ENCODE data around the gene SLIT2. TPM values are rescaled to one million over a fixed set of nuclear protein-coding genes. Genes with fewer than 3 reads are reported as not detected.
A peak's percentile ranks its signal among the peaks of the same experiment; 100 is the strongest.

The SLIT2 gene
- 1.9 and 3.3 TPM in 2 replicates for total RNA-seq (2014; rRNA removed; shearing (Covaris generic); ENCODE audit: low replicate concordance)

- no peaks in the 10 kb centered on the region for H3K36me3 ChIP-seq
- peak; percentile 75 for DNase-seq
- peak within 1 kb of the TSS; percentile 53 for H3K4me3 ChIP-seq
- H3K9me3 ChIP-seq, result no peaks in the 10 kb centered on the region
- no peaks in the 10 kb centered on the region for H3K27me3 ChIP-seq
Measured at GRCh38 chr4:20251796-20252655, at the start of gene SLIT2. SLIT2 (plus strand) TSS chr4:20251905; CDS start chr4:20253816, 1,911 bp downstream.

- Histone ChIP-seq H3K36me3 (no peaks in the 10 kb centered on the region), H3K9me3 (no peaks in the 10 kb centered on the region), H3K4me3 (no peak overlapping the region), H3K27me3 (no peaks in the 10 kb centered on the region)
- DNase-seq, result peak; percentile 21
Measured at GRCh38 chr4:20203508-20203907, 48.2 kb upstream of the SLIT2 start.

- peaks cover 3% of the 10 kb centered on the region for H3K9me3 ChIP-seq
- no peak for DNase-seq
- no peaks in the 10 kb centered on the region for H3K27me3 ChIP-seq
- no peak overlapping the region for H3K4me3 ChIP-seq
- no peaks in the 10 kb centered on the region for H3K36me3 ChIP-seq
Measured at GRCh38 chr4:20217521-20217920, 34.2 kb upstream of the SLIT2 start.

- no peak for DNase-seq
- Histone ChIP-seq H3K36me3 (no peaks in the 10 kb centered on the region), H3K27me3 (no peaks in the 10 kb centered on the region), H3K4me3 (no peak overlapping the region), H3K9me3 (peaks cover 3% of the 10 kb centered on the region)
Measured at GRCh38 chr4:20217951-20218350, 33.8 kb upstream of the SLIT2 start.

GRCh38 chr4:20219521-20219920 is 32.2 kb upstream of the SLIT2 start:
- peaks cover 5% of the 10 kb centered on the region for H3K9me3 ChIP-seq

GRCh38 chr4:20237894-20238537 is 13.7 kb upstream of the SLIT2 start:
- Histone ChIP-seq H3K36me3 (no peaks in the 10 kb centered on the region), H3K27me3 (no peaks in the 10 kb centered on the region), H3K9me3 (no peaks in the 10 kb centered on the region), H3K4me3 (no peak overlapping the region)
- DNase-seq, result no peak

More at GRCh38 chr4:20219521-20219920, 32.2 kb upstream of the SLIT2 start:
- no peak for DNase-seq
- no peaks in the 10 kb centered on the region for H3K36me3 ChIP-seq
- no peak overlapping the region for H3K4me3 ChIP-seq
- H3K27me3 ChIP-seq, result no peaks in the 10 kb centered on the region

DNA sequence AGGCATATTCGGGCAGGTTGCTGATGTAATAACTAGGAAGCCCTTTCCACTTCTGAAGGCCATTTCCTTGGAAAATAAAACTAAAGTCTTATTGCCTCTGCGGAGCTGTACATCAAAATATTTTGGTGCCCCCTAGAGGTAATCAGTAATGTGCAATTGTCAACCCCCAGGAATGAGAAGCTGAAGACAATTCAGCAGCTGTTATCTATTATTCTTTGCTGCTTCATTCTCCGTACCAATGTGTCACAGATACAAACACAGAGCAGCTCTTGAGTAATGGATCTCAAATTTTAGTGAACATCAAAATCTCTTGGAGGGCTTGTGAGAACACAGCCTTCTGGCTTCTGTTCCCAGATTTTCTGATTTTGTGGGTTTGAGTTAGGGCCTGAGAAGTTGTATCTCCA is 3.5 kb upstream of the SLIT2 start:
- Histone ChIP-seq H3K9me3 (no peaks in the 10 kb centered on the region), H3K4me3 (no peak overlapping the region), H3K36me3 (no peaks in the 10 kb centered on the region), H3K27me3 (no peaks in the 10 kb centered on the region)
- peak; percentile 2 for DNase-seq

- Histone ChIP-seq H3K4me3 (no peak overlapping the region), H3K9me3 (no peaks in the 10 kb centered on the region)
- DNase-seq, result no peak
Measured at GRCh38 chr4:20249333-20249732, 2.4 kb upstream of the SLIT2 start.

GRCh38 chr4:20251031-20251795 is 492 bp upstream of the SLIT2 start:
- H3K4me3 ChIP-seq, result peak overlapping the region; percentile 53
- no peaks in the 10 kb centered on the region for H3K27me3 ChIP-seq
- DNase-seq, result no peak
- no peaks in the 10 kb centered on the region for H3K9me3 ChIP-seq
- H3K36me3 ChIP-seq, result no peaks in the 10 kb centered on the region

More at GRCh38 chr4:20249333-20249732, 2.4 kb upstream of the SLIT2 start:
- Histone ChIP-seq H3K27me3 (no peaks in the 10 kb centered on the region), H3K36me3 (no peaks in the 10 kb centered on the region)

DNA sequence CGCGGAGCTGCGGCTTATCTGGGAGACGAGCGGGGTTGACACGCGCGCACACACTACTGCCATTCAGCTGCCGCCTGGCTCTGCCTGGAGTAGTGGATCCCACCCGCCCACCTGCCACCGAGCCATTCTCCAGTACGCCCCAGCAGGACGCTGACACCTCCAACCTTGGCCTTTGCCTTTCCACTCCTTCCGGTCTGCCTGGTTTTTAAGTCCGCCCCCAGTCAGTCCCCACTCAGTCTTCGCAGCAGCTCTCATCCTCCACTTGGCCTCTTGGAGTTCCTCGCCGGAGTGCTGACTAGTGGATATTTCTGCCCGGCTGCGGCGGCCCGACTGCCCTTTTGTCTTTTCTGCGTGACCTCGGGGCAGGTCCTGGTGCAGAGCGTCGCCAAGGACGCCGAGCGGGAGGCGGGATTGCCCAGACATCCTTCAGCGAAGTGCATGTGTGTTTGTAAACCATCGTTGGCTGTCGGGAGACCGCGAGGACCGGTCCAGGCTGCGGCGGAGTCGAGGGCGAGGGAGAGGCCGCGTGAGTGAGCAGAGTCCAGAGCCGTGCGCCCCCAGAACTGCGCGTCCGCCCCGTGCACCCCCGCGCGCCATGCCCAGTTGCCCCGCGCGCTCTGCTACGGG is 1.1 kb downstream of the SLIT2 start:
- peak overlapping the region; percentile 53 for H3K4me3 ChIP-seq
- H3K9me3 ChIP-seq, result no peaks in the 10 kb centered on the region
- H3K36me3 ChIP-seq, result no peaks in the 10 kb centered on the region
- no peaks in the 10 kb centered on the region for H3K27me3 ChIP-seq
- peak; percentile 33 for DNase-seq

- Histone ChIP-seq H3K9me3 (no peaks in the 10 kb centered on the region), H3K4me3 (peak overlapping the region; percentile 53), H3K27me3 (no peaks in the 10 kb centered on the region), H3K36me3 (no peaks in the 10 kb centered on the region)
- peak; percentile 6 for DNase-seq
Measured at GRCh38 chr4:20253283-20253734, 1.6 kb downstream of the SLIT2 start.

GRCh38 chr4:20253735-20254409 is 2.2 kb downstream of the SLIT2 start:
- no peaks in the 10 kb centered on the region for H3K27me3 ChIP-seq
- DNase-seq, result peak; percentile 54
- H3K36me3 ChIP-seq, result no peaks in the 10 kb centered on the region
- peak overlapping the region; percentile 53 for H3K4me3 ChIP-seq
- no peaks in the 10 kb centered on the region for H3K9me3 ChIP-seq

DNA sequence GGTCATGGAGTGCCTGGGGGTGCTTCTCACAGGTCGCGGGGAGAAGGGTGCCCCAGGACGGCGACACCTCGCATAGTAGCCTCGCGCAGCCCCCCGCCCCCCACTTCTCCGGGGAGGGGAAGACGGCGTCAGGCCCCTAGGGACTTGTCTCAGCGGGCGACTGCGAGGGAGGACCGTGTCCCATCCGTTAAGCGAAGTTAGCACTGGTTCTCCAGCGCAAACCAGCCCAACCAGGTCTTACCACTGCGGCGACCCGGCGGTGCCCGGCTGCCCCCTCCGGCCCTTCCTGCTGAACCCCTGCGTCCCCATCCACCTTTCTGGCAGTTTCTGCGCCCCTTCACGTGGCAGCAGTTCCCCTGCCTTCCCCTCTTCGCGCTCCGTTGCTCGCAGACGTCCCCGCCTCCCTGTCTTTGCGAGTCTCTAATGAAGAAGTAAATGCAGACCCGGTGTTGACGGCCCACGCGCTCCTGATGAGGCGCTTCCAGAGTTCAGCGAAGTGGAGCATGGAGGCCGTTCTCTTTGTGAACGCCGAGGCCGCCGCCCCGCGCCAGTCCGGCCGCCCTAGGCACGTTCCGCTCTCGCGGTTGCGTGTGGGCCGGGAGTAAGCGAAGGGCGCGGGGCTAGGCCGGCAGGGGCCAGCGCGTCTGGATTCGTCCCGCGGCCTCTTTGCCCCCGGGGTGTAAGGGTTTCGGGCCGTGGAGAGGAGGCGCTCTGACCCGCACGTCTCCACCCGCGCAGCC is 3.0 kb downstream of the SLIT2 start:
- Histone ChIP-seq H3K36me3 (no peaks in the 10 kb centered on the region), H3K27me3 (no peaks in the 10 kb centered on the region), H3K4me3 (peak overlapping the region; percentile 53), H3K9me3 (no peaks in the 10 kb centered on the region)
- peak; percentile 60 for DNase-seq

DNA sequence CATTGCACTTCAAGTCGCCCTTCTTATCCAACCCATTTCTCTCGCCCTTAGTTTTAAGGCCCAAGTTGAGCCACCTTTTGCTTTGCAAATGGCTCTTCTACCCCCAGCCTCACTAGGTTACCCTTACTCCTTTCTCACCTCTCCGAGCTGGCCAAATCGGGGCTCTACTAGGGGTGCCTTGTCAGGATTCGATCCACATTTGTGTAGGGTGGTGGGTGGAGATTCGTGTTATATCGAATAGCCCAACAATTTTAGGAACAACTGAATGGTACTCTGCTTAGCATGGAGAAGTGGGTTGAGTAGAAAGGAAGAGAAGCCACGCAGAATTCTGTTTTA is 3.5 kb downstream of the SLIT2 start:
- Histone ChIP-seq H3K27me3 (no peaks in the 10 kb centered on the region), H3K9me3 (no peaks in the 10 kb centered on the region), H3K4me3 (peak overlapping the region; percentile 53), H3K36me3 (no peaks in the 10 kb centered on the region)
- DNase-seq, result no peak

DNA sequence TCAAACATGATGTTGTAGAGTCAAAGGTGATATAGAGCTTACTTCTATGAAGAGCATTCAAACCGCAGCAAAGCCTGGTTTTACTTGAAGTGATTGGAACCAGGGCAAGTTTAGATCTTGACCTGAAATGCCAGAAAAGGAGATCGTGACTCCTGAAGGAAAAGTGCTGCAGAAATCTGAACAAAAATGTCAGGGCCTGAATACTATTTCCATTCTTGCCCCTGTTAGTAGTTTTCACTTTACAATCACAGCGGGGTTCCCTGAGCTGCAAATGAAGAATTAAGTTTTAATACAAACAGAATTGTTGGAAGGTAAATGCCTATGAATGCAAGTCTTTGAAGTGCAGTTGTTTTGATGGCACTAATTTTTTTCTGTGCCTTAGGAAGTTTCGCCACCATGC is 4.1 kb downstream of the SLIT2 start:
- H3K36me3 ChIP-seq, result no peaks in the 10 kb centered on the region
- no peaks in the 10 kb centered on the region for H3K9me3 ChIP-seq
- H3K4me3 ChIP-seq, result peak overlapping the region; percentile 53
- DNase-seq, result no peak
- H3K27me3 ChIP-seq, result no peaks in the 10 kb centered on the region

Data from MG63 (cell line).